GM19240 (cell line): ENCODE data around the gene LARGE1.

Experiments
- DNase-seq: peaks from one replicate; pipeline ENCODE4 v3.0.0; 2011; ENCODE audit warnings: low spot score; ENCODE audit not compliant: insufficient read length

The LARGE1 gene

GRCh38 chr22:33261699-33262098 is 658.6 kb downstream of the LARGE1 start:
- no peak for DNase-seq

GRCh38 chr22:33260498-33260897 is 659.8 kb downstream of the LARGE1 start:
- DNase-seq: no peak

GRCh38 chr22:33255791-33256190 is 664.5 kb downstream of the LARGE1 start:
- DNase-seq: no peak

GRCh38 chr22:33248948-33249347 is 671.3 kb downstream of the LARGE1 start:
- DNase-seq: no peak

GRCh38 chr22:33247758-33248157 is 672.5 kb downstream of the LARGE1 start:
- DNase-seq: no peak

- no peak for DNase-seq
Observed at GRCh38 chr22:33242078-33242477, 678.2 kb downstream of the LARGE1 start.

- DNase-seq: no peak
Observed at GRCh38 chr22:33240888-33241475, 679.3 kb downstream of the LARGE1 start.

GRCh38 chr22:33232071-33232470 is 688.2 kb downstream of the LARGE1 start:
- no peak for DNase-seq

GRCh38 chr22:33227791-33228190 is 692.5 kb downstream of the LARGE1 start:
- no peak for DNase-seq

- no peak for DNase-seq
Observed at GRCh38 chr22:33224841-33225240, 695.4 kb downstream of the LARGE1 start.
